HK-2 (cell line): ENCODE measurements around the gene LZTS2.

ENCODE experiments used
- DNase-seq: peaks from one replicate; pipeline ENCODE4 v3.0.0-alpha.2; 2018; ENCODE audit not compliant: unreplicated experiment

Gene LZTS2

GRCh38 chr10:100979791-100980272, 19.8 kb upstream of the LZTS2 start:
- no peak for DNase-seq

GRCh38 chr10:100980311-100980710, 19.3 kb upstream of the LZTS2 start:
- DNase-seq, result no peak

GRCh38 chr10:100980711-100981110, 18.9 kb upstream of the LZTS2 start:
- DNase-seq, result no peak

- peak; percentile 48 for DNase-seq
Observed at GRCh38 chr10:100981178-100981772, 18.3 kb upstream of the LZTS2 start.

- no peak for DNase-seq
Observed at GRCh38 chr10:100982916-100983830, 16.4 kb upstream of the LZTS2 start.

GRCh38 chr10:100983868-100984671, 15.5 kb upstream of the LZTS2 start:
- DNase-seq, result no peak

GRCh38 chr10:100984672-100985177, 14.9 kb upstream of the LZTS2 start:
- no peak for DNase-seq

GRCh38 chr10:100985336-100985735, 14.3 kb upstream of the LZTS2 start:
- DNase-seq, result no peak

GRCh38 chr10:100986623-100986951, 13.0 kb upstream of the LZTS2 start:
- no peak for DNase-seq

GRCh38 chr10:100986952-100987684, 12.5 kb upstream of the LZTS2 start, which contains the start of the genes MRPL43 and TWNK:
Gene MRPL43 (minus strand): TSS chr10:100987497. CDS start chr10:100987443, 54 bp downstream.
Gene TWNK (plus strand): TSS chr10:100987543. CDS start chr10:100988211, 668 bp downstream.
- peak; percentile 87 for DNase-seq

GRCh38 chr10:100987685-100988049, 11.9 kb upstream of the LZTS2 start:
- no peak for DNase-seq

GRCh38 chr10:100988166-100988565, 11.4 kb upstream of the LZTS2 start:
- no peak for DNase-seq

- DNase-seq, result no peak
Observed at GRCh38 chr10:100989088-100989487, 10.5 kb upstream of the LZTS2 start.

- no peak for DNase-seq
Observed at GRCh38 chr10:100993986-100994708, 5.5 kb upstream of the LZTS2 start.

GRCh38 chr10:100995181-100995580, 4.4 kb upstream of the LZTS2 start:
- no peak for DNase-seq

GRCh38 chr10:100996678-100997359, 2.8 kb upstream of the LZTS2 start:
- peak; percentile 62 for DNase-seq

GRCh38 chr10:100997360-100998182, 2.0 kb upstream of the LZTS2 start:
- peak; percentile 92 for DNase-seq

GRCh38 chr10:100998183-100998990, 1.2 kb upstream of the LZTS2 start:
- DNase-seq, result peak; percentile 89
